ENCODE data around the gene ZNRD2. TPM values are rescaled to one million over a fixed set of nuclear protein-coding genes. Genes with fewer than 3 reads are reported as not detected.

ZNRD2 gene
- total RNA-seq, 2 donors from 2014 or later, result 30.3 to 39.0 TPM

GRCh38 chr11:65530157-65530496, 40.1 kb upstream of the ZNRD2 start:
- ATAC-seq (peak; percentile 72), DNase-seq (no peak)
- Mint-ChIP-seq H3K36me3 (ENCODE audit: low read depth) (peaks cover 3% of the 10 kb centered on the region), H3K4me3 (no peak overlapping the region), H3K27ac (peak overlapping the region; percentile 4), H3K4me1 (peaks cover 27% of the 10 kb centered on the region), H3K27me3 (no peaks in the 10 kb centered on the region)
- H3K9me3 ChIP-seq (ENCODE audit: control insufficient read depth, low read length, poor library complexity, severe bottlenecking), result no peaks in the 10 kb centered on the region

- Mint-ChIP-seq H3K4me3 (no peak overlapping the region), H3K27me3 (no peaks in the 10 kb centered on the region), H3K27ac (no peak overlapping the region), H3K36me3 (ENCODE audit: low read depth) (peaks cover 3% of the 10 kb centered on the region), H3K4me1 (peaks cover 22% of the 10 kb centered on the region)
- no peaks in the 10 kb centered on the region for H3K9me3 ChIP-seq (ENCODE audit: control insufficient read depth, low read length, poor library complexity, severe bottlenecking)
- DNase-seq, result no peak
- no peak for ATAC-seq
Measured at GRCh38 chr11:65532388-65533064, 37.8 kb upstream of the ZNRD2 start.

- Mint-ChIP-seq H3K36me3 (ENCODE audit: low read depth) (peaks cover 3% of the 10 kb centered on the region), H3K4me3 (no peak overlapping the region), H3K4me1 (peaks cover 13% of the 10 kb centered on the region), H3K27me3 (no peaks in the 10 kb centered on the region), H3K27ac (no peak overlapping the region)
- no peak for ATAC-seq
- no peaks in the 10 kb centered on the region for H3K9me3 ChIP-seq (ENCODE audit: control insufficient read depth, low read length, poor library complexity, severe bottlenecking)
- no peak for DNase-seq
Measured at GRCh38 chr11:65535102-65535501, 35.2 kb upstream of the ZNRD2 start.

GRCh38 chr11:65536412-65537295, 33.6 kb upstream of the ZNRD2 start:
- DNase-seq (no peak), ATAC-seq (no peak)
- peaks cover 3% of the 10 kb centered on the region for H3K36me3 Mint-ChIP-seq (ENCODE audit: low read depth)
- H3K27ac Mint-ChIP-seq, result peak overlapping the region; percentile 53
- H3K4me1 Mint-ChIP-seq, result peaks cover 14% of the 10 kb centered on the region
- no peaks in the 10 kb centered on the region for H3K9me3 ChIP-seq (ENCODE audit: control insufficient read depth, low read length, poor library complexity, severe bottlenecking)
- no peaks in the 10 kb centered on the region for H3K27me3 Mint-ChIP-seq
- no peak overlapping the region for H3K4me3 Mint-ChIP-seq

- Mint-ChIP-seq H3K27me3 (no peaks in the 10 kb centered on the region), H3K36me3 (ENCODE audit: low read depth) (peaks cover 3% of the 10 kb centered on the region), H3K27ac (peak overlapping the region; percentile 29), H3K4me3 (no peak overlapping the region), H3K4me1 (peaks cover 15% of the 10 kb centered on the region)
- DNase-seq, result no peak
- no peaks in the 10 kb centered on the region for H3K9me3 ChIP-seq (ENCODE audit: control insufficient read depth, low read length, poor library complexity, severe bottlenecking)
- ATAC-seq, result no peak
Measured at GRCh38 chr11:65537296-65537597, 33.0 kb upstream of the ZNRD2 start.

GRCh38 chr11:65537620-65538231, 32.6 kb upstream of the ZNRD2 start:
- Mint-ChIP-seq H3K27ac (peak overlapping the region; percentile 29), H3K36me3 (ENCODE audit: low read depth) (peaks cover 5% of the 10 kb centered on the region), H3K4me3 (peak overlapping the region; percentile 50), H3K27me3 (no peaks in the 10 kb centered on the region), H3K4me1 (peaks cover 17% of the 10 kb centered on the region)
- DNase-seq (no peak), ATAC-seq (no peak)
- H3K9me3 ChIP-seq (ENCODE audit: control insufficient read depth, low read length, poor library complexity, severe bottlenecking), result no peaks in the 10 kb centered on the region

- H3K27me3 Mint-ChIP-seq, result no peaks in the 10 kb centered on the region
- H3K36me3 Mint-ChIP-seq (ENCODE audit: low read depth), result peaks cover 7% of the 10 kb centered on the region
- no peak for ATAC-seq
- H3K9me3 ChIP-seq (ENCODE audit: control insufficient read depth, low read length, poor library complexity, severe bottlenecking), result no peaks in the 10 kb centered on the region
- no peak for DNase-seq
- H3K4me1 Mint-ChIP-seq, result peaks cover 20% of the 10 kb centered on the region
- peak overlapping the region; percentile 29 for H3K27ac Mint-ChIP-seq
- peak overlapping the region; percentile 67 for H3K4me3 Mint-ChIP-seq
Measured at GRCh38 chr11:65538232-65538914, 31.9 kb upstream of the ZNRD2 start.

GRCh38 chr11:65538915-65539743, 31.1 kb upstream of the ZNRD2 start:
- H3K36me3 Mint-ChIP-seq (ENCODE audit: low read depth), result peaks cover 7% of the 10 kb centered on the region

GRCh38 chr11:65539744-65540289, 30.5 kb upstream of the ZNRD2 start:
- Mint-ChIP-seq H3K4me3 (peak overlapping the region; percentile 80), H3K27me3 (no peaks in the 10 kb centered on the region), H3K27ac (no peak overlapping the region), H3K36me3 (ENCODE audit: low read depth) (peaks cover 3% of the 10 kb centered on the region), H3K4me1 (peaks cover 22% of the 10 kb centered on the region)
- DNase-seq (peak in 1 of 3 donors; percentile 83), ATAC-seq (peak; percentile 79)
- no peaks in the 10 kb centered on the region for H3K9me3 ChIP-seq (ENCODE audit: control insufficient read depth, low read length, poor library complexity, severe bottlenecking)

More at GRCh38 chr11:65538915-65539743, 31.1 kb upstream of the ZNRD2 start:
- Mint-ChIP-seq H3K4me3 (peak overlapping the region; percentile 21), H3K27me3 (no peaks in the 10 kb centered on the region), H3K4me1 (peaks cover 23% of the 10 kb centered on the region), H3K27ac (no peak overlapping the region)
- H3K9me3 ChIP-seq (ENCODE audit: control insufficient read depth, low read length, poor library complexity, severe bottlenecking), result no peaks in the 10 kb centered on the region
- no peak for DNase-seq
- no peak for ATAC-seq

- peak overlapping the region; percentile 80 for H3K4me3 Mint-ChIP-seq
- DNase-seq (peak; percentile 78 to 86 (median 83)), ATAC-seq (peak; percentile 88)
- H3K36me3 Mint-ChIP-seq (ENCODE audit: low read depth), result peaks cover 3% of the 10 kb centered on the region
- no peak overlapping the region for H3K27ac Mint-ChIP-seq
- no peaks in the 10 kb centered on the region for H3K9me3 ChIP-seq (ENCODE audit: control insufficient read depth, low read length, poor library complexity, severe bottlenecking)
- H3K27me3 Mint-ChIP-seq, result no peaks in the 10 kb centered on the region
- H3K4me1 Mint-ChIP-seq, result peaks cover 23% of the 10 kb centered on the region
Measured at GRCh38 chr11:65540290-65541092, 29.8 kb upstream of the ZNRD2 start.

- no peak for DNase-seq
- peak overlapping the region; percentile 37 for H3K27ac Mint-ChIP-seq
- no peaks in the 10 kb centered on the region for H3K27me3 Mint-ChIP-seq
- H3K4me1 Mint-ChIP-seq, result peaks cover 31% of the 10 kb centered on the region
- no peak for ATAC-seq
- H3K36me3 Mint-ChIP-seq (ENCODE audit: low read depth), result peaks cover 3% of the 10 kb centered on the region
- no peaks in the 10 kb centered on the region for H3K9me3 ChIP-seq (ENCODE audit: control insufficient read depth, low read length, poor library complexity, severe bottlenecking)
- H3K4me3 Mint-ChIP-seq, result peak overlapping the region; percentile 80
Measured at GRCh38 chr11:65541093-65541982, 28.9 kb upstream of the ZNRD2 start.
